GM12878 (cell line): ENCODE data around the gene ELMOD3. TPM values are rescaled to one million over a fixed set of nuclear protein-coding genes. Genes with fewer than 3 reads are reported as not detected.

Source experiments
- CEBPB ChIP-seq, 2 experiments: fragments of 150-350 bp in 1 of 2; IDR thresholded peaks; 2 replicates each; pipeline ENCODE4 v1.6.1; 2012 to 2014; ENCODE audit warnings: low read depth in 2 of 2, low read length in 2 of 2, borderline replicate concordance in 1 of 2, inconsistent platforms in 1 of 2
- CHD2 ChIP-seq: IDR thresholded peaks from 2 replicates; pipeline ENCODE4 v1.6.1; 2011; ENCODE audit warnings: low read depth, low read length, improper control_type of control experiment, borderline replicate concordance
- GABPA ChIP-seq: IDR thresholded peaks from 2 replicates; pipeline ENCODE4 v1.6.1; 2014; ENCODE audit warnings: antibody characterized with exemption, low read depth, mild to moderate bottlenecking, inconsistent platforms
- IKZF1 ChIP-seq: fragments of 450-650 bp; conservative IDR thresholded peaks from 2 replicates; pipeline ENCODE4 v1.6.1; 2017; ENCODE audit warnings: antibody characterized with exemption, mild to moderate bottlenecking
- JUND ChIP-seq: IDR thresholded peaks from 2 replicates; pipeline ENCODE4 v1.6.1; 2012; ENCODE audit warnings: low read depth, mild to moderate bottlenecking, low read length, improper control_type of control experiment, moderate library complexity
- POU2F2 ChIP-seq: IDR thresholded peaks from 3 replicates; pipeline ENCODE4 v1.6.1; 2011; ENCODE audit warnings: low read depth, mild to moderate bottlenecking, low read length, borderline replicate concordance
- RUNX3 ChIP-seq: IDR thresholded peaks from 2 replicates; pipeline ENCODE4 v1.6.1; 2012; ENCODE audit warnings: low read length, inconsistent platforms
- ZNF207 ChIP-seq: fragments of 450-650 bp; IDR thresholded peaks from 2 replicates; pipeline ENCODE4 v1.6.1; 2014; ENCODE audit warnings: antibody characterized with exemption, mild to moderate bottlenecking, borderline replicate concordance
- ZNF687 ChIP-seq: fragments of 450-650 bp; IDR thresholded peaks from 2 replicates; pipeline ENCODE4 v1.6.1; 2017; ENCODE audit warnings: mild to moderate bottlenecking, moderate library complexity
- polyA plus RNA-seq, 11 experiments: library from polyadenylated mRNA; depleted of rRNA in 4 of 11; unstranded in 6 of 11; stranded (reverse) in 5 of 11; fragments of >200 nt; fragmentation: Nextera tagmentation in 4 of 11; fragmentation: Illumina TruSeq in 1 of 11; extraction: Ambion mirVana in 4 of 11; extraction: Trizol in 1 of 11; gene quantifications; 1 replicate in 1 of 11; 2 replicates in 10 of 11; pipeline versions ENCODE4 v1.2.1 to v1.2.3, GENCODE V29; 2011 to 2016; ENCODE audit warnings: inconsistent platforms in 2 of 11, missing spikeins in 2 of 11, low read depth in 1 of 11
- total RNA-seq, 4 experiments: library from RNA; depleted of rRNA in 3 of 4; stranded (reverse); fragments of >200 nt in 3 of 4; fragmentation: Illumina TruSeq in 1 of 4; extraction: Trizol in 1 of 4; gene quantifications; 2 replicates each; pipeline versions ENCODE4 v1.2.1 to v1.2.3, GENCODE V29; 2013 to 2021
- TF ChIP-seq, protein P1 (sequence below): fragments of 450-650 bp; formaldehyde crosslinking; IDR thresholded peaks from 2 replicates; pipeline ENCODE4 v1.4.0; 2020; ENCODE audit warnings: mild to moderate bottlenecking, moderate library complexity
- TF ChIP-seq, protein P2 (sequence below): fragments of 450-650 bp; IDR thresholded peaks from 2 replicates; pipeline ENCODE4 v1.6.1; 2016; ENCODE audit warnings: mild to moderate bottlenecking

Gene ELMOD3
- total and polyA plus RNA-seq, 10 of the 15 experiments (the other 5 are each of a cell fraction or from before 2014, with no cell fraction given): 1.2 to 19.1 (median 12.5) TPM

DNA sequence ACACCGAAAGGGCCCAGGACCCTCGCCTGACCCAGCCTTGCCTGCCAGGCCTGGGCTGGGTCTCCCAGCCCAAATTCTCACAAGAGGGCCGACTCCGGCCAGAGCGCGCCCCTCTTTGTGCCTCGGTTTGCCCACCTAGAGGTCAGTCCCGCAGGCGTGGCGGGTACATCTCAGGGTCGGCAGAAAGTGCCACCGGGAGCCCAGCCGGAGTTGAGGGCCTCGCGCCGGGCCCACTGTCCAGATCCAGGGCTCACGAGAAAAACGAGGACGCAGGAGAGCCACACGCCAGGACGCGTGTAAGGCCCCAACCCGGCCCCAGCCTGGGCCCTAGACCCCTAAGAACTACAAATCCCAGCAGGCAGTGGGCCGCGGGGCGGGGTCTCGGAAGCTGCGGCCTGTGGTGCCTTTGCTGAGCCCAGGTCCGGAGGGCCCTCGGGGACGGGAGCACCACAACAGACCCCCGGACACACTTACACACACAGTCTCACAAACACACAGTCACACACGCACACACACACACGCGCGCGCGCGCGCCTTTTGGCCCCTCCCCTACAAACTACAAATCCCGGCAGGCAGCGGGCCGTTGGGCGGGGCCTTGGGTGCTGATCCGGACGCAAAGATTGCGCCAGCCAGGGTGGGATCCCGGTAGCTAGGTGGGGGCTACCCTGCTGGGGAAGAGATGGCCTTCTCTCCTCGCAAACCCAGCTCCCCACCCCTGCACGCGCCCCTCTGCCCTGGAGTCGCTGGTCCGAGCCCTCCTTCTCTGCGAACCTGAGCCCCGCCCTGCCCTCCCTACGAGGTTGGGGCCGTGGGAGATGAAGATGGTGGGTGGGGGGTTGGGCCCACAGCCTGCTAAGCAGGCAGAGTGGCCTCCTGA is 63.8 kb downstream of the ELMOD3 start, which contains the start of gene SH2D6 (continued):
- TF ChIP-seq ZNF687: peak; percentile 89
- 0 out of 2 replicates have a peak, but pooled peaks have one; percentile 47 for TF ChIP-seq CHD2
- TF ChIP-seq GABPA: 0 out of 2 replicates have a peak, but pooled peaks have one; percentile 59
- TF ChIP-seq, protein P1, sequence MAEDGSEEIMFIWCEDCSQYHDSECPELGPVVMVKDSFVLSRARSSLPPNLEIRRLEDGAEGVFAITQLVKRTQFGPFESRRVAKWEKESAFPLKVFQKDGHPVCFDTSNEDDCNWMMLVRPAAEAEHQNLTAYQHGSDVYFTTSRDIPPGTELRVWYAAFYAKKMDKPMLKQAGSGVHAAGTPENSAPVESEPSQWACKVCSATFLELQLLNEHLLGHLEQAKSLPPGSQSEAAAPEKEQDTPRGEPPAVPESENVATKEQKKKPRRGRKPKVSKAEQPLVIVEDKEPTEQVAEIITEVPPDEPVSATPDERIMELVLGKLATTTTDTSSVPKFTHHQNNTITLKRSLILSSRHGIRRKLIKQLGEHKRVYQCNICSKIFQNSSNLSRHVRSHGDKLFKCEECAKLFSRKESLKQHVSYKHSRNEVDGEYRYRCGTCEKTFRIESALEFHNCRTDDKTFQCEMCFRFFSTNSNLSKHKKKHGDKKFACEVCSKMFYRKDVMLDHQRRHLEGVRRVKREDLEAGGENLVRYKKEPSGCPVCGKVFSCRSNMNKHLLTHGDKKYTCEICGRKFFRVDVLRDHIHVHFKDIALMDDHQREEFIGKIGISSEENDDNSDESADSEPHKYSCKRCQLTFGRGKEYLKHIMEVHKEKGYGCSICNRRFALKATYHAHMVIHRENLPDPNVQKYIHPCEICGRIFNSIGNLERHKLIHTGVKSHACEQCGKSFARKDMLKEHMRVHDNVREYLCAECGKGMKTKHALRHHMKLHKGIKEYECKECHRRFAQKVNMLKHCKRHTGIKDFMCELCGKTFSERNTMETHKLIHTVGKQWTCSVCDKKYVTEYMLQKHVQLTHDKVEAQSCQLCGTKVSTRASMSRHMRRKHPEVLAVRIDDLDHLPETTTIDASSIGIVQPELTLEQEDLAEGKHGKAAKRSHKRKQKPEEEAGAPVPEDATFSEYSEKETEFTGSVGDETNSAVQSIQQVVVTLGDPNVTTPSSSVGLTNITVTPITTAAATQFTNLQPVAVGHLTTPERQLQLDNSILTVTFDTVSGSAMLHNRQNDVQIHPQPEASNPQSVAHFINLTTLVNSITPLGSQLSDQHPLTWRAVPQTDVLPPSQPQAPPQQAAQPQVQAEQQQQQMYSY (CRISPR knock-in tag): no peak
- TF ChIP-seq JUND: no peak
- no peak; the same call in 2 of the 3 replicates for TF ChIP-seq POU2F2
- TF ChIP-seq RUNX3: peak; percentile 58
- TF ChIP-seq, protein P2, sequence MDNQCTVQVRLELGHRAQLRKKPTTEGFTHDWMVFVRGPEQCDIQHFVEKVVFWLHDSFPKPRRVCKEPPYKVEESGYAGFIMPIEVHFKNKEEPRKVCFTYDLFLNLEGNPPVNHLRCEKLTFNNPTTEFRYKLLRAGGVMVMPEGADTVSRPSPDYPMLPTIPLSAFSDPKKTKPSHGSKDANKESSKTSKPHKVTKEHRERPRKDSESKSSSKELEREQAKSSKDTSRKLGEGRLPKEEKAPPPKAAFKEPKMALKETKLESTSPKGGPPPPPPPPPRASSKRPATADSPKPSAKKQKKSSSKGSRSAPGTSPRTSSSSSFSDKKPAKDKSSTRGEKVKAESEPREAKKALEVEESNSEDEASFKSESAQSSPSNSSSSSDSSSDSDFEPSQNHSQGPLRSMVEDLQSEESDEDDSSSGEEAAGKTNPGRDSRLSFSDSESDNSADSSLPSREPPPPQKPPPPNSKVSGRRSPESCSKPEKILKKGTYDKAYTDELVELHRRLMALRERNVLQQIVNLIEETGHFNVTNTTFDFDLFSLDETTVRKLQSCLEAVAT: peak; percentile 99
- peak; percentile 99 for TF ChIP-seq IKZF1
- peak; percentile 87 for TF ChIP-seq ZNF207
- TF ChIP-seq CEBPB (IDR thresholded peaks at IDR 0.05; ENCODE audit: borderline replicate concordance in 1 of 2, low read depth in 2 of 2, low read length in 2 of 2): 0 out of 4 replicates have a peak, but pooled peaks of 1 of the 2 experiments have one; percentile 47
